Activated CD8-positive, alpha-beta memory T cell treated with anti-CD3 and anti-CD28 coated beads, Interleukin-2, amount 10 ng/mL, durations not matched to agents 7 days and 5 days (primary cell): ENCODE measurements around the gene FOXO6. TPM values are rescaled to one million over a fixed set of nuclear protein-coding genes. Genes with fewer than 3 reads are reported as not detected.

Experiments
- ATAC-seq: fragments of 150-1000 bp; cut with Tn5 transposase; one replicate; pipeline ENCODE4 v1.10.0; 2021; ENCODE audit warnings: moderate library complexity
- CTCF ChIA-PET: fragments of 350-600 bp; sonication (Branson Sonifier 250); formaldehyde crosslinking; loops from one replicate; lab custom pipeline; 2021; ENCODE audit warnings: antibody characterized with exemption; lab: Charles Lee
- DNase-seq: peaks from one replicate; pipeline ENCODE4 v3.0.0-alpha.2; 2020
- H3K27ac Mint-ChIP-seq: one replicate; pipeline ENCODE4 v1.8.0; 2021; ENCODE audit warnings: mild to moderate bottlenecking, mixed read lengths
- H3K27me3 Mint-ChIP-seq: one replicate; pipeline ENCODE4 v1.8.0; 2021; ENCODE audit warnings: mixed read lengths
- H3K36me3 Mint-ChIP-seq: one replicate; pipeline ENCODE4 v1.8.0; 2021; ENCODE audit warnings: mild to moderate bottlenecking, mixed read lengths
- H3K4me1 Mint-ChIP-seq: one replicate; pipeline ENCODE4 v1.8.0; 2021; ENCODE audit warnings: mixed read lengths
- H3K4me3 Mint-ChIP-seq: one replicate; pipeline ENCODE4 v1.8.0; 2021; ENCODE audit warnings: mild to moderate bottlenecking, moderate library complexity, mixed read lengths
- H3K9me3 Mint-ChIP-seq: one replicate; pipeline ENCODE4 v1.8.0; 2022; ENCODE audit warnings: low read depth, mixed read lengths
- total RNA-seq, 2 experiments: library from RNA; stranded (reverse); gene quantifications; one replicate each; pipeline ENCODE4 v1.2.3, GENCODE V29; 2021

The FOXO6 gene
- total RNA-seq, 2 experiments from 2014 or later: not detected

- ATAC-seq (no peak), DNase-seq (no peak)
- CTCF ChIA-PET: interaction anchor here (1.0 to 2.9 kb wide), 6 partner anchors 13 to 152 kb away, joined by 3 to 19 read pairs (median 6); no protein-coding TSS in a partner anchor
- H3K36me3 Mint-ChIP-seq: no peaks in the 10 kb centered on the region
- no peak overlapping the region for H3K27ac Mint-ChIP-seq
- H3K4me1 Mint-ChIP-seq: no peaks in the 10 kb centered on the region
- H3K4me3 Mint-ChIP-seq: no peak overlapping the region
- peaks cover 3% of the 10 kb centered on the region for H3K27me3 Mint-ChIP-seq
- H3K9me3 Mint-ChIP-seq: no peaks in the 10 kb centered on the region
Observed at GRCh38 chr1:41418857-41419583, 57.8 kb downstream of the FOXO6 start.

- no peak overlapping the region for H3K4me3 Mint-ChIP-seq
- no peaks in the 10 kb centered on the region for H3K9me3 Mint-ChIP-seq
- peaks cover 3% of the 10 kb centered on the region for H3K27me3 Mint-ChIP-seq
- ATAC-seq: no peak
- H3K36me3 Mint-ChIP-seq: no peaks in the 10 kb centered on the region
- no peak for DNase-seq
- no peak overlapping the region for H3K27ac Mint-ChIP-seq
- CTCF ChIA-PET: interaction anchor here (1.0 to 2.9 kb wide), 3 partner anchors 13 to 152 kb away, joined by 3 to 19 read pairs (median 4); no protein-coding TSS in a partner anchor
- H3K4me1 Mint-ChIP-seq: no peaks in the 10 kb centered on the region
Observed at GRCh38 chr1:41419584-41420295, 58.5 kb downstream of the FOXO6 start.

DNA sequence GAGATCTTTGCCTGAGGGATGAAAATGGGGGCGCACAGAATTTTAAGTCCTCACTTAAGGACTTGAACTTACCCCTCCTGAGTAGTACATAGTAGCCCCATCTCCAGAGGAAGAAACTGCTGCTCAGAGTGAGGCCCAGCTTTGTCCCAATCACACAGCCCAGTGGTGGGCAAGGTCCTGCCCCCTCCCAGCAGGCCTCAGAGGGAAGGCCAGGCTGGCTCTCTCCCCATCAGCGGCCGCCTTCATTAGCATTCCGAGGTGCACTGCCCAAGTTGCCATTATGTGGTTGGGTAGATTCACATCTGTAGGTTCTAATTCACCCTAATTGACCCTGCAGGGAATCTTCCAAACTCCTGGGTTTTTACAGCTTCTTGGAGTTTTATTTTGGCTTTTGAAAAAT is 59.1 kb downstream of the FOXO6 start:
- Mint-ChIP-seq H3K27me3 (peaks cover 3% of the 10 kb centered on the region), H3K4me1 (no peaks in the 10 kb centered on the region), H3K27ac (no peak overlapping the region), H3K9me3 (no peaks in the 10 kb centered on the region), H3K4me3 (no peak overlapping the region), H3K36me3 (no peaks in the 10 kb centered on the region)
- CTCF ChIA-PET: no interaction called here
- no peak for DNase-seq
- ATAC-seq: no peak

DNA sequence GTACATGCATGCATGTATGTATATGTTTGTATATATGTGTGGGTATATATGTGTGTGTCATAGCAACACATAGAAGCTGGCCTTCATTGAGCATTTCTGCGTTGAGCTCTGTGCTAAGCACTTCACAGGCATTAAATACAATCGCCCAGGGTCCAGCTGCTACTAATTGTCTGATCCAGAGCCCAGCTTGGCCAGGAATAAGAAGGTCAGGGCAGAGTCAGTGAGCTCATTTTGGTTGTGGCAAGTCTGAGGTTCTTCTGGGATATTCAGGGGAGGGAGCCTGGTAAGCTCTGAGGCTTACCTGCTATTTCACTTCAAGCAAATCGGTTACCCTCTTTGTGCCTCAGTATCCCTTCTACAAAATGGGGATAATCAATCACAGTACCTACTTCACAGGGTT is 59.6 kb downstream of the FOXO6 start:
- no peaks in the 10 kb centered on the region for H3K36me3 Mint-ChIP-seq
- CTCF ChIA-PET: no interaction called here
- no peak overlapping the region for H3K4me3 Mint-ChIP-seq
- H3K27me3 Mint-ChIP-seq: peaks cover 3% of the 10 kb centered on the region
- no peak overlapping the region for H3K27ac Mint-ChIP-seq
- DNase-seq (no peak), ATAC-seq (no peak)
- H3K4me1 Mint-ChIP-seq: no peaks in the 10 kb centered on the region
- no peaks in the 10 kb centered on the region for H3K9me3 Mint-ChIP-seq

- H3K4me3 Mint-ChIP-seq: no peak overlapping the region
- CTCF ChIA-PET: interaction anchor here (1.3 kb wide), 1 partner anchor 11 kb away, joined by 4 read pairs; no protein-coding TSS in a partner anchor
- no peaks in the 10 kb centered on the region for H3K9me3 Mint-ChIP-seq
- DNase-seq (no peak), ATAC-seq (no peak)
- H3K27ac Mint-ChIP-seq: no peak overlapping the region
- H3K36me3 Mint-ChIP-seq: no peaks in the 10 kb centered on the region
- peaks cover 3% of the 10 kb centered on the region for H3K27me3 Mint-ChIP-seq
- no peaks in the 10 kb centered on the region for H3K4me1 Mint-ChIP-seq
Observed at GRCh38 chr1:41422306-41422705, 61.1 kb downstream of the FOXO6 start.

- Mint-ChIP-seq H3K36me3 (no peaks in the 10 kb centered on the region), H3K4me1 (no peaks in the 10 kb centered on the region), H3K27ac (no peak overlapping the region), H3K9me3 (no peaks in the 10 kb centered on the region), H3K4me3 (no peak overlapping the region), H3K27me3 (peaks cover 3% of the 10 kb centered on the region)
- DNase-seq: no peak
- CTCF ChIA-PET: interaction anchor here (0.5 to 1.3 kb wide), 3 partner anchors 9 to 769 kb away, joined by 3 to 4 read pairs (median 3); no protein-coding TSS in a partner anchor
- no peak for ATAC-seq
Observed at GRCh38 chr1:41423511-41424191, 62.4 kb downstream of the FOXO6 start.

GRCh38 chr1:41424581-41425118 is 63.4 kb downstream of the FOXO6 start:
- H3K27ac Mint-ChIP-seq: no peak overlapping the region
- ATAC-seq: no peak
- no peak overlapping the region for H3K4me3 Mint-ChIP-seq
- H3K4me1 Mint-ChIP-seq: no peaks in the 10 kb centered on the region
- no peaks in the 10 kb centered on the region for H3K36me3 Mint-ChIP-seq
- no peak for DNase-seq
- peaks cover 3% of the 10 kb centered on the region for H3K27me3 Mint-ChIP-seq
- CTCF ChIA-PET: no interaction called here
- no peaks in the 10 kb centered on the region for H3K9me3 Mint-ChIP-seq

DNA sequence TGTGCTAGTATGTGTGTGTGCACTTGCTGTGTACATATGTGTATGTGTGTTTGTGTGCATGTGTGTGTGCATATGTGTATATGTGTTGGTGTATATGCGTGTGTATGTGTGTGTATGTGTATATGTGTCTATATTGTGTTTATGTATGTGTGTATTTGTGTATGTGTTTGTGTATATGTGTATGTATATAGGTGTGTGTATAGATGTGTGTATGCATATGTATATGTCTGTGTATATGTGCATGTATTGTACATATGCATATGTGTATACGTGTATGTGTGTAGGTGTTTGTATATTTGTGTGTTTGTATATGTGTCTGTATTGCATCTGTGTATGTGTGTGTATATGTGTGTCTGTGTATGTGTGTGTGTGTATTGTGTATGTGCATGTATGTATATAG is 64.1 kb downstream of the FOXO6 start:
- CTCF ChIA-PET: no interaction called here
- no peaks in the 10 kb centered on the region for H3K4me1 Mint-ChIP-seq
- ATAC-seq (no peak), DNase-seq (no peak)
- no peak overlapping the region for H3K4me3 Mint-ChIP-seq
- no peaks in the 10 kb centered on the region for H3K9me3 Mint-ChIP-seq
- no peak overlapping the region for H3K27ac Mint-ChIP-seq
- H3K27me3 Mint-ChIP-seq: peaks cover 6% of the 10 kb centered on the region
- H3K36me3 Mint-ChIP-seq: no peaks in the 10 kb centered on the region

DNA sequence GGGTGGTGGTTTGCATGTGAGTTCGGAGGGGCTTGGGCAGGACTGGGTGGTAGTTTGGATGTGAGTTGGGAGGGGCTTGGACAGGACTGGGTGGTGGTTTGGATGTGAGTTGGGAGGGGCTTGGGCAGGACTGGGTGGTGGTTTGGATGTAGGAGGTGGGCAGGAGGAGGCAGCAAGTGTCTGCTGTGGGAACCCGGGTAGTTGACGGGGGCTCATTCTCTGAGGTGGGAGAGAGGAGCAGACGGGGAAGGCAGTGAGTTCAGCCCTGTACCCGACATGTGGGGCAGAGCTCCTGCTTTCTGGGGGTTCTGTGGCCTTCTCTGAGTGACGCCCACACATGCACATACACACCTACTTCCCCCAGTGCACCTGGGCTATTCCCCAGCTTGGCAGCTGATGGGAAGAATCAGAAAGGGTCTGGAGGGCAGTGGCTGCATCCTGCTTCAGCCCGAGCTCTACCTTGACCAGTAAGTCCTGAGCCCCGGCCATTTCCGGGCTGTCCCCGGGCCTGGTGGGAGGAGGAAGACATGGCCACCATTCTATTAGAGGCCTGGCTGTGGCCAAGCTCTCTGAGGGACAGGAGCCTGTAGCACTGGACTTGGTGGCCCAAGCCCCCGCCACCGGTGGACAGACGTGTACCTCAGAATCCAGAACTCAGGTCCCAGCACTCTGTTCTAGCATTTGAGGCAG is 65.1 kb downstream of the FOXO6 start:
- no peak for ATAC-seq
- H3K4me3 Mint-ChIP-seq: no peak overlapping the region
- H3K27ac Mint-ChIP-seq: no peak overlapping the region
- no peaks in the 10 kb centered on the region for H3K9me3 Mint-ChIP-seq
- H3K27me3 Mint-ChIP-seq: peaks cover 6% of the 10 kb centered on the region
- CTCF ChIA-PET: no interaction called here
- no peak for DNase-seq
- no peaks in the 10 kb centered on the region for H3K36me3 Mint-ChIP-seq
- no peaks in the 10 kb centered on the region for H3K4me1 Mint-ChIP-seq

DNA sequence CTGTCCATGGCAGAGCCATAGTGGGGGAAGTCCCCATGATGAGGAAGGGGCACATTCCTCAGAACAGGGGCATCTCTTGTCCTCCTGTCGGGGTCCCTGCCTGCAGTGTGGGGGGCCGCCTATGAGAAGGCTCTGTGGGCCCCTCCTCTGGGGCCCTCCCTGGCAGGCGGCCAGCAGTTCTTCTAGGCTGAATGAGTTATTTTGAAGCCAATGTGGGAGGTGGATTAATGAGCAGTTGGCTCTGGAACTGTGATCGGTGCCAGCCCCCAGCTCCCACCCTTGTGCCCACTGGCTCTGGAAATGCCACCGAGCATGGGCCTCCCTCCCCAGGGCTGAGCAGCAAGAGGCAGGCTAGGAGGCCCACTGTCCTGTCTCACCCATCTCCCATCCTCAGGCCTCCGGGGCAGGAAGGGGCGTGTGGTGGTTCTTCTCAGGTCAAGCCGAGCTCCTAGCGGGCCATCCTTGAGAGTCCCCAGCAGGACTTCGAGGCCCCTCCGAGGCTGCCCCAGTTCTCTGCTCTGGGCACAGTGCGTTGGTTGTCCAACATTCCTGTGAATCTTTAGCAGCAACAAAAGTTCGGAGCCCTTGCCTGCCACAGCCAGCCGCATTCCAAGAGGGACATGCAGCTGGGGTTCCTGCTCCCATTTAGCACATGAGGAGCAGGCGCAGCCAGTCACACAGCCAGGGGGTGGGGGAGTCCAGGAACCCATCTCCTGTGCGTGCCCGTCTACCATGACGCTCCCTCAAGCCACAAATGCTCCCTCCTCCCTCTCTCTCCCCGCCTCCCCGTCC is 66.1 kb downstream of the FOXO6 start:
- DNase-seq (no peak), ATAC-seq (no peak)
- Mint-ChIP-seq H3K4me3 (no peak overlapping the region), H3K9me3 (no peaks in the 10 kb centered on the region), H3K27ac (no peak overlapping the region), H3K27me3 (peaks cover 6% of the 10 kb centered on the region), H3K4me1 (no peaks in the 10 kb centered on the region), H3K36me3 (no peaks in the 10 kb centered on the region)
- CTCF ChIA-PET: no interaction called here

DNA sequence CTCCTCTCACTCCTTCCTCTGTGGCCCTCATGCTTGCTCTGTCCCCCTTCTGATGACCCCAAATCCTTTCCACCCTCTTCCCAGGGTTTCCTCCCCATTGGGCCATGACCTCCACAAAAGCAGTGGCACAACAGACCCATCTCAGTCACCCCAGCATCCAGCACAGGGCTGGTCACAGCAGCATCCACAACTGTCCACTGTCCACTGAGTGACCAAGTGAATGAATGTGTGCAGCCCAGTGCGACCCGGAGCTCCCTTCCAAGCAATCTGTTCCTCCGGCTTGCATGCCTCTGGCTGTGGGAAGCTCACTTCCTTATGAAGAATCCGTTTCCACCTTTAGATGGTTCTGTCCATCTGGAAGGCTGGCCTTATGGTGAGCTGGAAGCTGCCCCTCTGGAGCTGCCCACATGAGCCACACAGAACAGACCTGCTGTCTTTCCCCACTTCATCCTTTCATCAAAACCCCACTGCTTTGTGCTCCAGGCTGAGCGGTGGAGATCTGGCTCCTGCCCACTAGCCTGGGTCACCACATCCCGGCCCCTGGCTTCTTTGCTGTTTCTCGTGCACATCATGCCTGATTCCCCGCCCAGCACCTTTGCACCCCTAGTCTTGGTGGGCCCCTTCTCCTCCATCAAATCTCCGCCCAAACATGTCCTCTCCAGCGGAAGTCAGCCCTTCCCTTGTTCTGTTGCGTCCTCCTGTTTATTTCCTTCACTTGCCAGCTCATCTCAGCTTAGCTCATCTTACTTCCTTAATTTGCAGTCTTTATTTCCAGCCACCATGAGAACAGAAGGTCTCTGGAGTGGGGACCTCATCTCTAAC is 66.9 kb downstream of the FOXO6 start:
- Mint-ChIP-seq H3K27me3 (peaks cover 8% of the 10 kb centered on the region), H3K4me3 (no peak overlapping the region), H3K27ac (no peak overlapping the region), H3K36me3 (no peaks in the 10 kb centered on the region), H3K4me1 (no peaks in the 10 kb centered on the region), H3K9me3 (no peaks in the 10 kb centered on the region)
- DNase-seq (no peak), ATAC-seq (no peak)
- CTCF ChIA-PET: interaction anchor here (0.6 kb wide), 1 partner anchor 1762 kb away, joined by 8 read pairs; no protein-coding TSS in a partner anchor
